Heart left ventricle (tissue), 16 donors: ENCODE results near the gene USP27X. TPM values are rescaled to one million over a fixed set of nuclear protein-coding genes. Genes with fewer than 3 reads are reported as not detected.
A peak's percentile ranks its signal among the peaks of the same experiment; 100 is the strongest.

Experiments used
- ATAC-seq, 4 donors: fragments of 200-7000 bp; cut with Tn5 transposase; one replicate each; pipeline ENCODE4 v1.9.1; 2020 to 2022; ENCODE audit warnings: moderate library complexity in 4 of 4, mild to moderate bottlenecking in 3 of 4, moderate number of reproducible peaks in 1 of 4
- DNase-seq, 5 donors: peaks; one replicate each; pipeline ENCODE4 v3.0.0-alpha.2; 2020
- H3K27ac ChIP-seq, 12 donors: fragments of 200-600 bp; sonication (generic) in 4 of 12; one replicate each; pipeline versions ENCODE4 v1.5.0 to v1.8.0; 2016 to 2022; ENCODE audit warnings: mild to moderate bottlenecking in 2 of 12
- H3K27me3 ChIP-seq, 9 donors: fragments of 200-600 bp; sonication (generic) in 2 of 9; one replicate each; pipeline versions ENCODE4 v1.5.1 to v1.8.0; 2016 to 2022; ENCODE audit warnings: mild to moderate bottlenecking in 3 of 9
- H3K36me3 ChIP-seq, 9 donors: fragments of 200-600 bp; sonication (generic) in 2 of 9; one replicate each; pipeline versions ENCODE4 v1.5.0 to v1.8.0; 2018 to 2022; ENCODE audit warnings: mild to moderate bottlenecking in 2 of 9
- H3K4me1 ChIP-seq, 12 donors: fragments of 200-600 bp; sonication (generic) in 4 of 12; one replicate each; pipeline versions ENCODE4 v1.5.0 to v1.8.0; 2016 to 2022; ENCODE audit warnings: mild to moderate bottlenecking in 3 of 12
- H3K4me3 ChIP-seq, 12 donors: fragments of 200-600 bp; sonication (generic) in 4 of 12; one replicate each; pipeline versions ENCODE4 v1.5.0 to v1.8.0; 2017 to 2022; ENCODE audit warnings: mild to moderate bottlenecking in 9 of 12, moderate library complexity in 4 of 12
- H3K9me3 ChIP-seq, 12 donors: fragments of 200-600 bp; sonication (generic) in 4 of 12; one replicate each; pipeline versions ENCODE4 v1.5.0 to v1.8.0; 2016 to 2022; ENCODE audit warnings: mild to moderate bottlenecking in 1 of 12
- CTCF ChIP-seq, 12 donors: fragments of 200-600 bp; sonication (generic) in 4 of 12; IDR thresholded peaks; one replicate each; pipeline versions ENCODE4 v1.5.0 to v1.8.0; 2018 to 2022; ENCODE audit warnings: antibody characterized with exemption in 12 of 12, mild to moderate bottlenecking in 5 of 12
- POLR2A ChIP-seq, 2 donors: fragments of 450-650 bp; IDR thresholded peaks; one replicate each; pipeline ENCODE4 v1.6.1; 2017; ENCODE audit warnings: antibody characterized with exemption in 2 of 2, mild to moderate bottlenecking in 2 of 2, moderate library complexity in 2 of 2
- WGBS, 4 donors: extraction: QIAGEN DNeasy Blood & Tissue Kit in 2 of 4; methylation state at CpG; one replicate each; pipeline versions ENCODE4 v1.1.5 to v1.1.7; 2013 to 2018; 5-methylcytosine and 5-hydroxymethylcytosine counted together
- intact Hi-C, 10 donors: fragments of 100-400 bp; cut with DNase I; formaldehyde crosslinking; loops; one replicate each; pipeline versions ENCODE4 v1.11.1 to v1.14.2; 2022
- polyA plus RNA-seq, 2 donors: library from polyadenylated mRNA; stranded (reverse); fragments of 200-250 nt; gene quantifications; one replicate each; pipeline ENCODE4 v1.2.3, GENCODE V29; 2013
- total RNA-seq, 9 donors: library from RNA; depleted of rRNA in 2 of 9; stranded (reverse); fragments of >200 nt in 2 of 9; fragmentation: NEBNext Ultra II Directional in 3 of 9; extraction: Animal tissue kit (Norgen Biotek cat#: 25700) in 3 of 9; gene quantifications; one replicate each; pipeline versions ENCODE4 v1.1.0 to v1.2.4, GENCODE V29; 2016 to 2023
- donor health status: ischemic (EF 13 %, LVEDD 7.1; RV severe dilation, severe dysfunction).
- donor health status: healthy with polysubstance abuse.
- donor health status: DM: no; HTN: yes; CAD: no.
- donor health status: DM: no; HTN: no; CAD: no.
- donor health status: ischemic (EF 25% LVEDD 6.9; RV normal size, moderate dysfunction).
- donor health status: ischemic (EF 25% LVEDD 5.7; RV mildly dilated, moderate dysfunction).
- donor health status: healthy.
- donor health status: DM: yes; HTN: yes; CAD: no.
- donor health status: ischemic (EF 35%, LVEDD 5.7; RV mildly dilated, moderate dysfunction).
- donor health status: nonischemic (EF 11% LVEDD 7.7; RV severe dilation, severe dysfunction).
- donor health status: DM: yes; HTN: yes; CAD: no.
- donor health status: PGD.
- donor health status: ischemic (EF 29% LVEDD 5.4; RV normal size, mild dysfunction).
- donor health status: nonischemic (EF 23%, LVEDD 6.1; RV moderate dilation, normal function).

The USP27X gene
- total and polyA plus RNA-seq, 11 donors: 0.67 to 4.3 (median 2.2) TPM

DNA sequence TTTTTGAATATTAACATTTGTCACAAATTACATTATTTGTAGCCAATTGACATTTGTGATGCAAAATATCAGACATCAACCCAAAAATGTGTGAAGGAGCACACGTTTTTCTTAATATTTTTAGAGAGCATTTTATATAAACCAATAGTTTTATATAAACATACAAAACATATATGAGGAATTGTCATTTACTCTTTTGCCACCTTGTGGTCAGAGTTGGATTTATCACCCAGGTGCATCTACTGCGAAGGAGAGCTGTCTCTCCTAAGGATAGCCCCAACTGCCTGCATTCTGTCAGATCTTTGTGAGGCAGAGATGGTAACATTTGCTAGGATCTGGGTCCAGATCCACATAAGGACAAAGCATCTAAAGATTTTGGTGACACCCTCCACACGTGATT, 2.5 kb upstream of the USP27X start:
- Histone ChIP-seq H3K27ac (peak overlapping the region in 2 of 12 donors; percentile 84 to 88), H3K9me3 (no peaks in the 10 kb centered on the region), H3K4me3 (no peak overlapping the region), H3K36me3 (no peaks in the 10 kb centered on the region), H3K4me1 (peaks cover 0 to 8% (median 0%) of the 10 kb centered on the region in 12 donors), H3K27me3 (peaks cover 0 to 10% (median 0%) of the 10 kb centered on the region in 9 donors)
- TF ChIP-seq CTCF (IDR thresholded peaks at IDR 0.05) (peak; percentile 22 to 58 (median 39)), POLR2A (IDR thresholded peaks at IDR 0.05) (no peak)
- DNase-seq (no peak), ATAC-seq (no peak)
- intact Hi-C loops: loop anchor here in 1 of 10 donors (5.0 kb wide), 1 partner anchor 34 kb away; no protein-coding TSS in a partner anchor
- 5 to 12% (median 11%) methylated on average over 3 of the region's 3 CpGs for WGBS, 4 donors

- 64 to 76% (median 67%) methylated on average over 5 of the region's 5 CpGs for WGBS, 4 donors
- TF ChIP-seq CTCF (IDR thresholded peaks at IDR 0.05) (no peak), POLR2A (IDR thresholded peaks at IDR 0.05) (no peak)
- intact Hi-C loops: loop anchor here in 1 of 10 donors (5.0 kb wide), 1 partner anchor 35 kb away; no protein-coding TSS in a partner anchor
These were observed 1.7 kb upstream of the USP27X start for GRCh38 chrX:49877397-49878101.

DNA sequence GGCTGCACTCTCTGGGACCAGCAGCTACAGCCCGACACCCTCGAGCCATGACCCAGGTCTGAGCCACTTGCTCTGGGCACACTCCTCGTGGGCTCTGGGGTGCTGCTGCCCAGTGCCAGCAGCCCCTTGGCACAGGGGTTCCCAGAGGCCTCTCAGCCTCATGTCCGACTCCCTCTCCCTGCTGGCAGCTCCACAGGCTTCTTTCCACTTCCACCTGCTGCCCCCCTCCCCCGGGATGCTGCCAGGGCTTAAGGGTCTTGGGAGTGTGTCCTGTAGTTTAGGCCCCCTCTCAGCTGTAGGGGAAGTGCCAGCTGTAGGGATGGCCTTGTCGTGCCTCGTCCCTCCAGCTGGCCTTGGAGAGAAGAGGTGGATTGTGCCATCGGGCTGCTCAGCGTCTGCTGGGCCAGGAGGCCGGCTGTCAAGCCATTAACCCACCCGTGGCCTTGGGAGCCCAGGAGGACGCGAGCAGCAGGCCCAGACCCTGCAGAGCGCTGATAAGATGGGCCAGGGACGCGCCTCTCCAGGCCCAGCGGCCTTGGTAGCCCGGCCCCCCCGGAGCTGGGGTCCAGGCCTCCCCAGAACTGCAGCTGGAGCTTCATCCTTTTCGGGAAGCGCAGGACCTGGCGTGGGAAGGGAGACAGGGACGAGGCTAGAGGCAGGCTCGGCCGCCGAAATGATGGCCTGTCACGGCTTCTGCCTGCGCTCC, 1.0 kb upstream of the USP27X start:
- intact Hi-C loops: loop anchor here in 1 of 10 donors (5.0 kb wide), 1 partner anchor 36 kb away; no protein-coding TSS in a partner anchor
- Histone ChIP-seq H3K27ac (peak overlapping the region; percentile 65 to 89 (median 80)), H3K36me3 (no peaks in the 10 kb centered on the region), H3K27me3 (peaks cover 0 to 5% (median 0%) of the 10 kb centered on the region in 9 donors), H3K4me1 (peaks cover 0 to 8% (median 0%) of the 10 kb centered on the region in 12 donors), H3K9me3 (no peaks in the 10 kb centered on the region), H3K4me3 (peak overlapping the region; percentile 26 to 85 (median 64))
- TF ChIP-seq POLR2A (IDR thresholded peaks at IDR 0.05): no peak
- no peak for TF ChIP-seq CTCF (IDR thresholded peaks at IDR 0.05)
- DNase-seq: no peak
- 22 to 55% (median 33%) methylated on average over 12 to 28 of the region's 28 CpGs for WGBS, 4 donors
- ATAC-seq: peak in 3 of 4 donors; percentile 13 to 35 (median 28)

More at GRCh38 chrX:49877397-49878101, 1.7 kb upstream of the USP27X start:
- peaks cover 0 to 8% (median 0%) of the 10 kb centered on the region in 12 donors for H3K4me1 ChIP-seq
- no peaks in the 10 kb centered on the region for H3K9me3 ChIP-seq
- H3K36me3 ChIP-seq: no peaks in the 10 kb centered on the region
- ATAC-seq: no peak
- peaks cover 0 to 5% (median 0%) of the 10 kb centered on the region in 9 donors for H3K27me3 ChIP-seq
- peak overlapping the region in 5 of 12 donors; percentile 78 to 88 (median 81) for H3K27ac ChIP-seq
- no peak for DNase-seq
- peak overlapping the region in 1 of 12 donors; percentile 44 for H3K4me3 ChIP-seq
